Loucy (cell line): ENCODE results near the gene TTC13.

Experiments used
- EZH2phosphoT487 ChIP-seq: fragments of 200-600 bp; IDR thresholded peaks from 2 replicates; pipeline ENCODE4 v1.6.1; 2018; ENCODE audit warnings: antibody characterized with exemption, mild to moderate bottlenecking, moderate library complexity, borderline replicate concordance
- TF ChIP-seq, protein P1 (sequence below): fragments of 200-600 bp; sonication (generic); conservative IDR thresholded peaks from 2 replicates; pipeline ENCODE4 v1.5.1; 2014; ENCODE audit warnings: mild to moderate bottlenecking, antibody characterized with exemption, low read length

DNA sequence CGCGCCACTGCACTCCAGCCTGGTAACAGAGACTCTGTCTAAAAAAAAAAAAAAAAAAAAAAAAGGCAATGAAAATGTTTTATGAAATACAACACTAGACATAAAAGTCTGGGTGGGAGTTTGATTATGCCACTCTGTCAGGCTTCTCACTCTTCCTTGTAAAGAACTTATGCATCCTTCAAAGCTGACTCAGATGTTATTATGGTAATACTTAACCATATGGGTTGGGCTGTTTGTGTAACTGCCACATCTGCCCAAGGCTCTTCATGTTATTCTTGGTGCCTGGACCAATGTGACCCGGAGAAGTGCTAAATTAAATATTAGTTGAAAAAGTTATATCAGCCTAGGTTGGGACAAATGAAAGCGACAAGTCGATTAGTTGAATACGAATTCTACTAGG is 37.6 kb upstream of the TTC13 start:
- TF ChIP-seq, protein P1, sequence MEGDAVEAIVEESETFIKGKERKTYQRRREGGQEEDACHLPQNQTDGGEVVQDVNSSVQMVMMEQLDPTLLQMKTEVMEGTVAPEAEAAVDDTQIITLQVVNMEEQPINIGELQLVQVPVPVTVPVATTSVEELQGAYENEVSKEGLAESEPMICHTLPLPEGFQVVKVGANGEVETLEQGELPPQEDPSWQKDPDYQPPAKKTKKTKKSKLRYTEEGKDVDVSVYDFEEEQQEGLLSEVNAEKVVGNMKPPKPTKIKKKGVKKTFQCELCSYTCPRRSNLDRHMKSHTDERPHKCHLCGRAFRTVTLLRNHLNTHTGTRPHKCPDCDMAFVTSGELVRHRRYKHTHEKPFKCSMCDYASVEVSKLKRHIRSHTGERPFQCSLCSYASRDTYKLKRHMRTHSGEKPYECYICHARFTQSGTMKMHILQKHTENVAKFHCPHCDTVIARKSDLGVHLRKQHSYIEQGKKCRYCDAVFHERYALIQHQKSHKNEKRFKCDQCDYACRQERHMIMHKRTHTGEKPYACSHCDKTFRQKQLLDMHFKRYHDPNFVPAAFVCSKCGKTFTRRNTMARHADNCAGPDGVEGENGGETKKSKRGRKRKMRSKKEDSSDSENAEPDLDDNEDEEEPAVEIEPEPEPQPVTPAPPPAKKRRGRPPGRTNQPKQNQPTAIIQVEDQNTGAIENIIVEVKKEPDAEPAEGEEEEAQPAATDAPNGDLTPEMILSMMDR, result no peak
- no peak for TF ChIP-seq EZH2phosphoT487
